GM12878 (cell line): ENCODE data around the gene C8G.

ENCODE experiments used
- CTCF ChIP-seq, 3 experiments: IDR thresholded peaks in 2 of 3; conservative IDR thresholded peaks in 1 of 3; 2 replicates each; pipeline ENCODE4 v1.5.1; 2011; ENCODE audit warnings: low read depth in 3 of 3, low read length in 3 of 3, mild to moderate bottlenecking in 3 of 3, control low read depth in 2 of 3, moderate library complexity in 2 of 3, inconsistent platforms in 1 of 3, mixed read lengths in 1 of 3; ENCODE audit not compliant: control insufficient read depth in 2 of 3, insufficient read depth in 1 of 3; ENCODE audit errors: extremely low read depth in 1 of 3
- JUND ChIP-seq: IDR thresholded peaks from 2 replicates; pipeline ENCODE4 v1.6.1; 2012; ENCODE audit warnings: low read depth, mild to moderate bottlenecking, low read length, improper control_type of control experiment, moderate library complexity
- NFYB ChIP-seq: IDR thresholded peaks from 2 replicates; pipeline ENCODE4 v1.6.1; 2011; ENCODE audit warnings: low read depth, mild to moderate bottlenecking, low read length, improper control_type of control experiment, moderate library complexity; ENCODE audit not compliant: insufficient read depth
- NR2C1 ChIP-seq: fragments of 450-650 bp; IDR thresholded peaks from 2 replicates; pipeline ENCODE4 v1.6.1; 2017; ENCODE audit warnings: antibody characterized with exemption, mild to moderate bottlenecking, moderate library complexity
- POLR2A ChIP-seq: IDR thresholded peaks from 2 replicates; pipeline ENCODE4 v1.6.1; 2011; ENCODE audit warnings: low read depth, mild to moderate bottlenecking, low read length
- TCF12 ChIP-seq: IDR thresholded peaks from 2 replicates; pipeline ENCODE4 v1.6.1; 2011; ENCODE audit warnings: low read depth, mild to moderate bottlenecking, low read length
- USF2 ChIP-seq: IDR thresholded peaks from 2 replicates; pipeline ENCODE4 v1.6.1; 2011; ENCODE audit warnings: low read depth, low read length, improper control_type of control experiment, borderline replicate concordance

DNA sequence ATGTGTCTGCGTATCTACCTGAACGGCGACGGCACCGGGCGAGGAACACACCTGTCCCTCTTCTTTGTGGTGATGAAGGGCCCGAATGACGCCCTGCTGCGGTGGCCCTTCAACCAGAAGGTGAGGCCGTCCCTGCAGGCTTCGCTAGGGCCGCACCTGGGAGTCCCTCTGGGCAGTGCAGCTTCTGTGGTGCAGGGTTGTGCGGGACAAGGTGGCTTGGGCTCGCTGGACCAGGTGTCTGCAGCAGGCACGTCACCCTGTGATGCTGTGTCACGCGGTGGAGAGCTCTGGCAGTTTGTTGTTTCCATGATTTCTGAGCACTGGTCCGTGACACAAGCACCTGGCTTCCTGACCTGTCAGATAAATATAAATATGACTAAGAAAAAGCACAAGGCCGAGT lies 21.2 kb upstream of the C8G start:
- TF ChIP-seq CTCF (IDR thresholded peaks at IDR 0.05 in 2 of 3, conservative IDR thresholded peaks at IDR 0.05 in 1 of 3; ENCODE audit: control insufficient read depth in 2 of 3, extremely low read depth in 1 of 3, insufficient read depth in 1 of 3, low read depth in 3 of 3, low read length in 3 of 3), result no peak
- TF ChIP-seq USF2, result no peak
- no peak for TF ChIP-seq NR2C1
- no peak for TF ChIP-seq JUND
- TF ChIP-seq TCF12, result no peak
- no peak for TF ChIP-seq NFYB
- TF ChIP-seq POLR2A, result no peak
